HepG2 (cell line): Measurements from ENCODE around the gene RFX2. TPM values are rescaled to one million over a fixed set of nuclear protein-coding genes. Genes with fewer than 3 reads are reported as not detected.
A peak's percentile ranks its signal among the peaks of the same experiment; 100 is the strongest.

Experiments used
- ADNP ChIP-seq: sonication (generic); formaldehyde crosslinking; IDR thresholded peaks from 2 replicates; pipeline ENCODE4 v1.4.0; 2020; ENCODE audit warnings: missing genetic modification reagents
- ESRRA ChIP-seq: sonication (generic); formaldehyde crosslinking; IDR thresholded peaks from 2 replicates; pipeline ENCODE4 v1.5.1; 2020; ENCODE audit warnings: mild to moderate bottlenecking, low read depth, missing genetic modification reagents
- MIXL1 ChIP-seq: IDR thresholded peaks from 2 replicates; pipeline ENCODE4 v1.6.1; 2016
- PCBP2 ChIP-seq: fragments of 200-400 bp; formaldehyde crosslinking; optimal IDR thresholded peaks from 2 replicates; pipeline ENCODE3; 2018; ENCODE audit warnings: low read length, low read depth; ENCODE audit not compliant: poor library complexity, severe bottlenecking
- RFX3 ChIP-seq: IDR thresholded peaks from 2 replicates; pipeline ENCODE4 v1.6.1; 2016; ENCODE audit warnings: missing biosample characterization, missing genetic modification reagents
- SRSF9 ChIP-seq: fragments of 200-400 bp; formaldehyde crosslinking; IDR thresholded peaks from 2 replicates; pipeline ENCODE4 v1.6.1; 2018; ENCODE audit warnings: borderline replicate concordance, mild to moderate bottlenecking, low read depth, low read length; ENCODE audit not compliant: insufficient read depth, poor library complexity, severe bottlenecking
- ZNF326 ChIP-seq: sonication (generic); formaldehyde crosslinking; IDR thresholded peaks from 2 replicates; pipeline ENCODE4 v1.4.0; 2020; ENCODE audit warnings: missing genetic modification reagents, borderline replicate concordance
- ZNF543 ChIP-seq: sonication (generic); formaldehyde crosslinking; IDR thresholded peaks from 2 replicates; pipeline ENCODE4 v1.4.0; 2020; ENCODE audit warnings: mild to moderate bottlenecking, missing genetic modification reagents
- ZNF768 ChIP-seq: sonication (generic); formaldehyde crosslinking; IDR thresholded peaks from 2 replicates; pipeline ENCODE4 v1.4.0; 2020; ENCODE audit warnings: missing genetic modification reagents
- ZNF841 ChIP-seq: sonication (generic); formaldehyde crosslinking; IDR thresholded peaks from 2 replicates; pipeline ENCODE4 v1.8.1; 2023; ENCODE audit warnings: missing genetic modification reagents, borderline replicate concordance
- polyA plus RNA-seq, 8 experiments: library from polyadenylated mRNA; depleted of rRNA in 3 of 8; stranded (reverse) in 7 of 8; unstranded in 1 of 8; fragments of >200 nt; fragmentation: Illumina TruSeq in 4 of 8; extraction: Trizol in 4 of 8; gene quantifications; 2 replicates each; pipeline versions ENCODE4 v1.2.1 to v1.2.3, GENCODE V29; 2011 to 2016; ENCODE audit warnings: low read depth in 4 of 8, missing spikeins in 1 of 8, mixed read lengths in 1 of 8; ENCODE audit not compliant: insufficient read depth in 1 of 8
- total RNA-seq, 5 experiments: library from RNA; depleted of rRNA; stranded (reverse); fragments of >200 nt; fragmentation: Illumina TruSeq; extraction: Trizol; gene quantifications; 2 replicates each; pipeline ENCODE4 v1.2.3, GENCODE V29; 2016; ENCODE audit warnings: low read depth in 1 of 5
- TF ChIP-seq, protein P1 (sequence below): sonication (generic); formaldehyde crosslinking; IDR thresholded peaks from 2 replicates; pipeline ENCODE4 v1.5.0; 2020; ENCODE audit warnings: missing genetic modification reagents
- TF ChIP-seq, protein P2 (sequence below): sonication (generic); formaldehyde crosslinking; conservative IDR thresholded peaks from 2 replicates; pipeline ENCODE4 v1.8.0; 2022; ENCODE audit warnings: mild to moderate bottlenecking, moderate library complexity, missing genetic modification reagents
- TF ChIP-seq, protein P3 (sequence below): sonication (generic); formaldehyde crosslinking; IDR thresholded peaks from 2 replicates; pipeline ENCODE4 v1.5.0; 2020; ENCODE audit warnings: mild to moderate bottlenecking, missing genetic modification reagents
- TF ChIP-seq, protein P4 (sequence below): IDR thresholded peaks from 2 replicates; pipeline ENCODE4 v1.6.1; 2016; ENCODE audit warnings: low read depth, missing genetic modification reagents, missing compliant biosample characterization
- TF ChIP-seq, protein P5 (sequence below): sonication (generic); formaldehyde crosslinking; IDR thresholded peaks from 2 replicates; pipeline ENCODE4 v1.4.0; 2020; ENCODE audit warnings: missing genetic modification reagents, borderline replicate concordance

Gene RFX2
- total and polyA plus RNA-seq, 2 of the 13 experiments (the other 11 are each of a cell fraction or from before 2014, with no cell fraction given) = 2.8 to 3.3 TPM

DNA sequence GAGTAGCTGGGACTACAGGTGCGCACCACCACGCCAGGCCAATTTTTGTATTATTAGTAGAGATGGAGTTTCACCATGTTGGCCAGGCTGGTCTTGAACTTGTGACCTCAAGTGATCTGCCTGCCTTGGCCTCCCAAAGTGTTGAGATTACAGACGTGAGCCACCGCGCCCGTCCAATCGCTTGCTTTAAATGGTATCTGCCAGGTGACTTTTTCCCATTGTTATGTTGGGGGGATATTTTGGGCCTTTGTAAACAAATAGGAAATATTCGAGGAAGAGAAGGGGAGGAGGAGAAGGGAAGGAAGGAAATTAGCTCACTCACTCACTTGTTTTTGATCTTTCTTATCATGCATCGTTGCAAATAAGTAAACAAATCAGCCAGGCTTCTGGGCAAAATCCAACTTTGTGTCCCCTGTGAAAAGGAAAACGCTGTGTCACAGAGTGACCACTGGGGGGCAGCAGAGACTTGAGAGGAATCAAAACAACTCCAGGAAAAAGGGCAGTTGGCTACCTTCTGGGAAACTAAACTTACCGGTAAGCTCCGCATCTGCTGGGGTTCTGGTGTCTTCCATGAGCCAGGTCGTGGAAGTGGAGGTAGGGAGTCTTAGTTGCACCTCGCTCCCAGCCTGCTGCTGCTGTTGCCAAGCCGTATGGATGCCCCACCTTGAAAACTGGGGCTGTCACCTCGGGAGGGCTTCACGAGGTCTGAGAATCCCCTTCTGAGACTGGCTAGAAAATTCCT, 123.1 kb downstream of the RFX2 start (continued):
- TF ChIP-seq, protein P1, sequence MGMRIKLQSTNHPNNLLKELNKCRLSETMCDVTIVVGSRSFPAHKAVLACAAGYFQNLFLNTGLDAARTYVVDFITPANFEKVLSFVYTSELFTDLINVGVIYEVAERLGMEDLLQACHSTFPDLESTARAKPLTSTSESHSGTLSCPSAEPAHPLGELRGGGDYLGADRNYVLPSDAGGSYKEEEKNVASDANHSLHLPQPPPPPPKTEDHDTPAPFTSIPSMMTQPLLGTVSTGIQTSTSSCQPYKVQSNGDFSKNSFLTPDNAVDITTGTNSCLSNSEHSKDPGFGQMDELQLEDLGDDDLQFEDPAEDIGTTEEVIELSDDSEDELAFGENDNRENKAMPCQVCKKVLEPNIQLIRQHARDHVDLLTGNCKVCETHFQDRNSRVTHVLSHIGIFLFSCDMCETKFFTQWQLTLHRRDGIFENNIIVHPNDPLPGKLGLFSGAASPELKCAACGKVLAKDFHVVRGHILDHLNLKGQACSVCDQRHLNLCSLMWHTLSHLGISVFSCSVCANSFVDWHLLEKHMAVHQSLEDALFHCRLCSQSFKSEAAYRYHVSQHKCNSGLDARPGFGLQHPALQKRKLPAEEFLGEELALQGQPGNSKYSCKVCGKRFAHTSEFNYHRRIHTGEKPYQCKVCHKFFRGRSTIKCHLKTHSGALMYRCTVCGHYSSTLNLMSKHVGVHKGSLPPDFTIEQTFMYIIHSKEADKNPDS (CRISPR knock-in tag) = no peak
- TF ChIP-seq ZNF768 (no peak), MIXL1 (CRISPR knock-in tag) (peak; percentile 63), ESRRA (CRISPR knock-in tag) (no peak), RFX3 (CRISPR knock-in tag) (no peak), ADNP (CRISPR knock-in tag) (0 out of 2 replicates have a peak, but pooled peaks have one; percentile 55), ZNF326 (CRISPR knock-in tag) (no peak), ZNF841 (no peak), SRSF9 (no peak), PCBP2 (no peak), ZNF543 (no peak)
- TF ChIP-seq, protein P2, sequence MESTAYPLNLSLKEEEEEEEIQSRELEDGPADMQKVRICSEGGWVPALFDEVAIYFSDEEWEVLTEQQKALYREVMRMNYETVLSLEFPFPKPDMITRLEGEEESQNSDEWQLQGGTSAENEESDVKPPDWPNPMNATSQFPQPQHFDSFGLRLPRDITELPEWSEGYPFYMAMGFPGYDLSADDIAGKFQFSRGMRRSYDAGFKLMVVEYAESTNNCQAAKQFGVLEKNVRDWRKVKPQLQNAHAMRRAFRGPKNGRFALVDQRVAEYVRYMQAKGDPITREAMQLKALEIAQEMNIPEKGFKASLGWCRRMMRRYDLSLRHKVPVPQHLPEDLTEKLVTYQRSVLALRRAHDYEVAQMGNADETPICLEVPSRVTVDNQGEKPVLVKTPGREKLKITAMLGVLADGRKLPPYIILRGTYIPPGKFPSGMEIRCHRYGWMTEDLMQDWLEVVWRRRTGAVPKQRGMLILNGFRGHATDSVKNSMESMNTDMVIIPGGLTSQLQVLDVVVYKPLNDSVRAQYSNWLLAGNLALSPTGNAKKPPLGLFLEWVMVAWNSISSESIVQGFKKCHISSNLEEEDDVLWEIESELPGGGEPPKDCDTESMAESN (CRISPR knock-in tag) = no peak
- TF ChIP-seq, protein P3, sequence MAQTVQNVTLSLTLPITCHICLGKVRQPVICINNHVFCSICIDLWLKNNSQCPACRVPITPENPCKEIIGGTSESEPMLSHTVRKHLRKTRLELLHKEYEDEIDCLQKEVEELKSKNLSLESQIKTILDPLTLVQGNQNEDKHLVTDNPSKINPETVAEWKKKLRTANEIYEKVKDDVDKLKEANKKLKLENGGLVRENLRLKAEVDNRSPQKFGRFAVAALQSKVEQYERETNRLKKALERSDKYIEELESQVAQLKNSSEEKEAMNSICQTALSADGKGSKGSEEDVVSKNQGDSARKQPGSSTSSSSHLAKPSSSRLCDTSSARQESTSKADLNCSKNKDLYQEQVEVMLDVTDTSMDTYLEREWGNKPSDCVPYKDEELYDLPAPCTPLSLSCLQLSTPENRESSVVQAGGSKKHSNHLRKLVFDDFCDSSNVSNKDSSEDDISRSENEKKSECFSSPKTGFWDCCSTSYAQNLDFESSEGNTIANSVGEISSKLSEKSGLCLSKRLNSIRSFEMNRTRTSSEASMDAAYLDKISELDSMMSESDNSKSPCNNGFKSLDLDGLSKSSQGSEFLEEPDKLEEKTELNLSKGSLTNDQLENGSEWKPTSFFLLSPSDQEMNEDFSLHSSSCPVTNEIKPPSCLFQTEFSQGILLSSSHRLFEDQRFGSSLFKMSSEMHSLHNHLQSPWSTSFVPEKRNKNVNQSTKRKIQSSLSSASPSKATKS = no peak
- TF ChIP-seq, protein P4, sequence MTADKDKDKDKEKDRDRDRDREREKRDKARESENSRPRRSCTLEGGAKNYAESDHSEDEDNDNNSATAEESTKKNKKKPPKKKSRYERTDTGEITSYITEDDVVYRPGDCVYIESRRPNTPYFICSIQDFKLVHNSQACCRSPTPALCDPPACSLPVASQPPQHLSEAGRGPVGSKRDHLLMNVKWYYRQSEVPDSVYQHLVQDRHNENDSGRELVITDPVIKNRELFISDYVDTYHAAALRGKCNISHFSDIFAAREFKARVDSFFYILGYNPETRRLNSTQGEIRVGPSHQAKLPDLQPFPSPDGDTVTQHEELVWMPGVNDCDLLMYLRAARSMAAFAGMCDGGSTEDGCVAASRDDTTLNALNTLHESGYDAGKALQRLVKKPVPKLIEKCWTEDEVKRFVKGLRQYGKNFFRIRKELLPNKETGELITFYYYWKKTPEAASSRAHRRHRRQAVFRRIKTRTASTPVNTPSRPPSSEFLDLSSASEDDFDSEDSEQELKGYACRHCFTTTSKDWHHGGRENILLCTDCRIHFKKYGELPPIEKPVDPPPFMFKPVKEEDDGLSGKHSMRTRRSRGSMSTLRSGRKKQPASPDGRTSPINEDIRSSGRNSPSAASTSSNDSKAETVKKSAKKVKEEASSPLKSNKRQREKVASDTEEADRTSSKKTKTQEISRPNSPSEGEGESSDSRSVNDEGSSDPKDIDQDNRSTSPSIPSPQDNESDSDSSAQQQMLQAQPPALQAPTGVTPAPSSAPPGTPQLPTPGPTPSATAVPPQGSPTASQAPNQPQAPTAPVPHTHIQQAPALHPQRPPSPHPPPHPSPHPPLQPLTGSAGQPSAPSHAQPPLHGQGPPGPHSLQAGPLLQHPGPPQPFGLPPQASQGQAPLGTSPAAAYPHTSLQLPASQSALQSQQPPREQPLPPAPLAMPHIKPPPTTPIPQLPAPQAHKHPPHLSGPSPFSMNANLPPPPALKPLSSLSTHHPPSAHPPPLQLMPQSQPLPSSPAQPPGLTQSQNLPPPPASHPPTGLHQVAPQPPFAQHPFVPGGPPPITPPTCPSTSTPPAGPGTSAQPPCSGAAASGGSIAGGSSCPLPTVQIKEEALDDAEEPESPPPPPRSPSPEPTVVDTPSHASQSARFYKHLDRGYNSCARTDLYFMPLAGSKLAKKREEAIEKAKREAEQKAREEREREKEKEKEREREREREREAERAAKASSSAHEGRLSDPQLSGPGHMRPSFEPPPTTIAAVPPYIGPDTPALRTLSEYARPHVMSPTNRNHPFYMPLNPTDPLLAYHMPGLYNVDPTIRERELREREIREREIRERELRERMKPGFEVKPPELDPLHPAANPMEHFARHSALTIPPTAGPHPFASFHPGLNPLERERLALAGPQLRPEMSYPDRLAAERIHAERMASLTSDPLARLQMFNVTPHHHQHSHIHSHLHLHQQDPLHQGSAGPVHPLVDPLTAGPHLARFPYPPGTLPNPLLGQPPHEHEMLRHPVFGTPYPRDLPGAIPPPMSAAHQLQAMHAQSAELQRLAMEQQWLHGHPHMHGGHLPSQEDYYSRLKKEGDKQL (CRISPR knock-in tag) = 0 out of 2 replicates have a peak, but pooled peaks have one; percentile 25
- TF ChIP-seq, protein P5, sequence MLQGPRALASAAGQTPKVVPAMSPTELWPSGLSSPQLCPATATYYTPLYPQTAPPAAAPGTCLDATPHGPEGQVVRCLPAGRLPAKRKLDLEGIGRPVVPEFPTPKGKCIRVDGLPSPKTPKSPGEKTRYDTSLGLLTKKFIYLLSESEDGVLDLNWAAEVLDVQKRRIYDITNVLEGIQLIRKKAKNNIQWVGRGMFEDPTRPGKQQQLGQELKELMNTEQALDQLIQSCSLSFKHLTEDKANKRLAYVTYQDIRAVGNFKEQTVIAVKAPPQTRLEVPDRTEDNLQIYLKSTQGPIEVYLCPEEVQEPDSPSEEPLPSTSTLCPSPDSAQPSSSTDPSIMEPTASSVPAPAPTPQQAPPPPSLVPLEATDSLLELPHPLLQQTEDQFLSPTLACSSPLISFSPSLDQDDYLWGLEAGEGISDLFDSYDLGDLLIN (CRISPR knock-in tag) = no peak
